HepG2 (cell line): ENCODE results near the gene KTI12. TPM values are rescaled to one million over a fixed set of nuclear protein-coding genes. Genes with fewer than 3 reads are reported as not detected.

Experiments used
- ATAC-seq: fragments of 200-7000 bp; cut with Tn5 transposase; 3 replicates; pipeline ENCODE4 v1.9.1; 2020; ENCODE audit warnings: mild to moderate bottlenecking, moderate library complexity
- Bru-seq: library from RNA; stranded (reverse); fragments of 400-500 nt; gene quantifications from one replicate; lab custom pipeline; 2021; lab: Mats Ljungman, UMichigan
- BruChase-seq, 2 experiments: library from RNA; stranded (reverse); fragments of 400-500 nt; gene quantifications; one replicate each; lab custom pipeline; 2021; lab: Mats Ljungman, UMichigan
- BruUV-seq: library from RNA; stranded (reverse); fragments of 400-500 nt; replicated peaks from 2 replicates; lab custom pipeline; 2021; lab: Mats Ljungman, UMichigan
- CTCF ChIA-PET: fragments of 300-600 bp; formaldehyde crosslinking; extraction: SDS; loops from one replicate; lab custom pipeline; 2021; ENCODE audit warnings: low total read pairs, inconsistent platforms, low intra/inter-chr PET ratio; lab: Yijun Ruan, JAX
- POLR2A ChIA-PET: fragments of 350-600 bp; sonication (Branson Sonifier 250); formaldehyde crosslinking; loops from one replicate; lab custom pipeline; 2020; ENCODE audit warnings: antibody characterized with exemption, inconsistent platforms; lab: Yijun Ruan, JAX
- DNase-seq: peaks from one replicate; pipeline ENCODE4 v3.0.0-alpha.2; 2015; ENCODE audit warnings: low spot score
- FAIRE-seq: peaks from 3 replicates; lab custom pipeline; 2011; peaks lifted over from hg19 to GRCh38; lab: Jason Lieb, UNC
- H2AFZ ChIP-seq: one replicate; pipeline ENCODE4 v1.6.1; 2011; ENCODE audit warnings: low read length, inconsistent platforms
- H3K27ac ChIP-seq: fragments of 300-600 bp; 3 replicates; pipeline ENCODE4 v1.8.0; 2011; ENCODE audit warnings: mixed run types, mild to moderate bottlenecking, mixed read lengths, low read length, inconsistent platforms; ENCODE audit not compliant: insufficient read depth; ENCODE audit errors: extremely low read length
- H3K27me3 ChIP-seq, 2 experiments: fragments of 200-600 bp in 1 of 2; 2 replicates in 1 of 2; 3 replicates in 1 of 2; pipeline versions ENCODE4 v1.6.0 to v1.8.0; 2011; ENCODE audit warnings: low read length in 2 of 2, mild to moderate bottlenecking in 2 of 2, moderate library complexity in 2 of 2, inconsistent platforms in 1 of 2; ENCODE audit not compliant: insufficient read depth in 2 of 2, control insufficient read depth in 1 of 2
- H3K36me3 ChIP-seq, 2 experiments: fragments of 200-600 bp in 1 of 2; replicated peaks in 1 of 2; 2 replicates in 1 of 2; 3 replicates in 1 of 2; pipeline versions ENCODE4 v1.5.1 to v1.8.0; 2011; ENCODE audit warnings: low read length in 2 of 2, inconsistent platforms in 1 of 2; ENCODE audit not compliant: insufficient read depth in 2 of 2, control insufficient read depth in 1 of 2
- H3K4me1 ChIP-seq: 2 replicates; pipeline ENCODE4 v1.5.1; 2012; ENCODE audit warnings: low read length, inconsistent platforms; ENCODE audit not compliant: insufficient read depth
- H3K4me2 ChIP-seq: 2 replicates; pipeline ENCODE4 v1.6.0; 2011; ENCODE audit warnings: low read depth, low read length, inconsistent platforms
- H3K4me3 ChIP-seq, 3 experiments: fragments of 200-600 bp in 1 of 3; sonication (generic), shearing (Covaris generic) in 1 of 3; replicated peaks in 1 of 3; 2 replicates each; pipeline ENCODE4 v1.5.1; 2011 to 2016; ENCODE audit warnings: low read length in 3 of 3, inconsistent platforms in 2 of 3, low read depth in 2 of 3, mild to moderate bottlenecking in 2 of 3, control low read depth in 1 of 3, mixed read lengths in 1 of 3; ENCODE audit not compliant: insufficient read depth in 1 of 3
- H3K79me2 ChIP-seq: one replicate; pipeline ENCODE4 v1.6.1; 2011; ENCODE audit warnings: low read length, inconsistent platforms; ENCODE audit not compliant: insufficient read depth
- H3K9ac ChIP-seq: 2 replicates; pipeline ENCODE4 v1.6.0; 2011; ENCODE audit warnings: mild to moderate bottlenecking, low read depth, low read length, inconsistent platforms; ENCODE audit not compliant: insufficient read depth
- H3K9me3 ChIP-seq: 2 replicates; pipeline ENCODE4 v1.5.1; 2012; ENCODE audit warnings: mild to moderate bottlenecking, low read length
- H4K20me1 ChIP-seq: 2 replicates; pipeline ENCODE4 v1.6.0; 2011; ENCODE audit warnings: inconsistent platforms, mild to moderate bottlenecking, low read length, moderate library complexity; ENCODE audit not compliant: insufficient read depth
- ERF ChIP-seq: IDR thresholded peaks from 2 replicates; pipeline ENCODE4 v1.6.1; 2018; ENCODE audit warnings: missing biosample characterization, missing genetic modification reagents
- HNRNPK ChIP-seq: fragments of 200-400 bp; formaldehyde crosslinking; IDR thresholded peaks from 2 replicates; pipeline ENCODE4 v1.6.1; 2018; ENCODE audit warnings: low read length, low read depth, moderate library complexity, mild to moderate bottlenecking; ENCODE audit not compliant: poor library complexity, severe bottlenecking
- KAT7 ChIP-seq: IDR thresholded peaks from 2 replicates; pipeline ENCODE4 v1.6.1; 2018; ENCODE audit warnings: borderline replicate concordance, missing compliant biosample characterization
- KDM5A ChIP-seq: fragments of 200-600 bp; sonication (generic); IDR thresholded peaks from 2 replicates; pipeline ENCODE4 v1.7.0; 2018; ENCODE audit warnings: antibody characterized with exemption, mild to moderate bottlenecking, low read length, borderline replicate concordance
- MIXL1 ChIP-seq: IDR thresholded peaks from 2 replicates; pipeline ENCODE4 v1.6.1; 2016
- PAF1 ChIP-seq: IDR thresholded peaks from 2 replicates; pipeline ENCODE4 v1.6.1; 2016; ENCODE audit warnings: missing genetic modification reagents, missing compliant biosample characterization
- RFXANK ChIP-seq: IDR thresholded peaks from 2 replicates; pipeline ENCODE4 v1.6.1; 2016
- RFXAP ChIP-seq: sonication (generic); formaldehyde crosslinking; IDR thresholded peaks from 2 replicates; pipeline ENCODE4 v1.4.0; 2020; ENCODE audit warnings: missing genetic modification reagents, borderline replicate concordance
- ZIK1 ChIP-seq: sonication (generic); formaldehyde crosslinking; IDR thresholded peaks from 2 replicates; pipeline ENCODE4 v1.5.0; 2020; ENCODE audit warnings: mild to moderate bottlenecking, low read depth, missing genetic modification reagents, borderline replicate concordance
- ZNF160 ChIP-seq: sonication (generic); formaldehyde crosslinking; IDR thresholded peaks from 2 replicates; pipeline ENCODE4 v1.8.0; 2022; ENCODE audit warnings: mild to moderate bottlenecking, inconsistent platforms, missing genetic modification reagents
- ZNF30 ChIP-seq: sonication (generic); formaldehyde crosslinking; IDR thresholded peaks from 2 replicates; pipeline ENCODE4 v1.5.0; 2020; ENCODE audit warnings: mild to moderate bottlenecking, missing genetic modification reagents
- ZNF501 ChIP-seq: sonication (generic); formaldehyde crosslinking; IDR thresholded peaks from 2 replicates; pipeline ENCODE4 v1.5.1; 2020; ENCODE audit warnings: mild to moderate bottlenecking, moderate library complexity, missing genetic modification reagents
- ZNF570 ChIP-seq: sonication (generic); formaldehyde crosslinking; IDR thresholded peaks from 2 replicates; pipeline ENCODE4 v1.4.0; 2020; ENCODE audit warnings: mild to moderate bottlenecking, missing genetic modification reagents, borderline replicate concordance
- WGBS: methylation state at CpG from one replicate; pipeline ENCODE4 v1.1.6; 2017; ENCODE audit warnings: low lambda C conversion rate; 5-methylcytosine and 5-hydroxymethylcytosine counted together
- in situ Hi-C: cut with HindIII; loops from 2 replicates; pipeline ENCODE4 v1.10.0; 2017; ENCODE audit warnings: low pct_unique_long_range_greater_than_20kb; ENCODE audit not compliant: extremely low pct_ligation_motif_present
- intact Hi-C: fragments of 100-400 bp; cut with micrococcal nuclease; formaldehyde crosslinking; loops from one replicate; pipeline ENCODE4 v1.10.0; 2022; ENCODE audit not compliant: unreplicated experiment
- long read RNA-seq, 2 experiments: library from RNA in 1 of 2; library from polyadenylated mRNA in 1 of 2; stranded (forward) in 1 of 2; unstranded in 1 of 2; transcript quantifications; one replicate each; pipeline ENCODE4 v2.0.0, GENCODE V29; 2019 to 2022
- polyA minus RNA-seq, 3 experiments: library from RNA; depleted of rRNA, polyadenylated mRNA; stranded (reverse); fragments of >200 nt; gene quantifications; 2 replicates each; pipeline ENCODE4 v1.2.3, GENCODE V29; 2011; ENCODE audit warnings: low replicate concordance in 1 of 3
- polyA plus RNA-seq, 8 experiments: library from polyadenylated mRNA; depleted of rRNA in 3 of 8; stranded (reverse) in 7 of 8; unstranded in 1 of 8; fragments of >200 nt; fragmentation: Illumina TruSeq in 4 of 8; extraction: Trizol in 4 of 8; gene quantifications; 2 replicates each; pipeline versions ENCODE4 v1.2.1 to v1.2.3, GENCODE V29; 2011 to 2016; ENCODE audit warnings: low read depth in 4 of 8, missing spikeins in 1 of 8, mixed read lengths in 1 of 8; ENCODE audit not compliant: insufficient read depth in 1 of 8
- total RNA-seq, 5 experiments: library from RNA; depleted of rRNA; stranded (reverse); fragments of >200 nt; fragmentation: Illumina TruSeq; extraction: Trizol; gene quantifications; 2 replicates each; pipeline ENCODE4 v1.2.3, GENCODE V29; 2016; ENCODE audit warnings: low read depth in 1 of 5
- TF ChIP-seq, protein P1 (sequence below): sonication (generic); formaldehyde crosslinking; IDR thresholded peaks from 2 replicates; pipeline ENCODE4 v1.8.0; 2022; ENCODE audit warnings: missing genetic modification reagents, mild to moderate bottlenecking, moderate library complexity, borderline replicate concordance

KTI12 gene, protein sequence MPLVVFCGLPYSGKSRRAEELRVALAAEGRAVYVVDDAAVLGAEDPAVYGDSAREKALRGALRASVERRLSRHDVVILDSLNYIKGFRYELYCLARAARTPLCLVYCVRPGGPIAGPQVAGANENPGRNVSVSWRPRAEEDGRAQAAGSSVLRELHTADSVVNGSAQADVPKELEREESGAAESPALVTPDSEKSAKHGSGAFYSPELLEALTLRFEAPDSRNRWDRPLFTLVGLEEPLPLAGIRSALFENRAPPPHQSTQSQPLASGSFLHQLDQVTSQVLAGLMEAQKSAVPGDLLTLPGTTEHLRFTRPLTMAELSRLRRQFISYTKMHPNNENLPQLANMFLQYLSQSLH
- total RNA-seq (2016; rRNA removed; fragmentation: Illumina TruSeq; extraction: Trizol) (10.2 and 11.8 TPM in 2 replicates), polyA plus RNA-seq (2011; rRNA removed) (7.0 and 7.4 TPM in 2 replicates), polyA minus RNA-seq (2011; rRNA and poly(A)+ RNA removed; ENCODE audit: low replicate concordance) (8.9 and 13.7 TPM in 2 replicates), Bru-seq, nascent RNA (percentile 84 among the genes with signal in this experiment), BruChase-seq, experiment 1, labeled RNA remaining after a 6-hour chase (percentile 73 among the genes with signal in this experiment), BruChase-seq, experiment 2, labeled RNA remaining after a 2-hour chase (percentile 88 among the genes with signal in this experiment)
- total RNA-seq (2016; cell fraction: cytosol; rRNA removed; fragmentation: Illumina TruSeq; extraction: Trizol; ENCODE audit: low read depth), result 1.4 and 2.0 TPM in 2 replicates
- 10.6 and 12.0 TPM in 2 replicates for total RNA-seq (2016; cell fraction: insoluble cytoplasmic fraction; rRNA removed; fragmentation: Illumina TruSeq; extraction: Trizol)
- total RNA-seq (2016; cell fraction: membrane; rRNA removed; fragmentation: Illumina TruSeq; extraction: Trizol), result 5.3 and 5.6 TPM in 2 replicates
- 7.0 and 8.3 TPM in 2 replicates for total RNA-seq (2016; cell fraction: nucleus; rRNA removed; fragmentation: Illumina TruSeq; extraction: Trizol)
- polyA plus RNA-seq (2011; cell fraction: cytosol; rRNA removed), result 7.6 and 9.9 TPM in 2 replicates
- 7.4 and 7.7 TPM in 2 replicates for polyA plus RNA-seq (2011; cell fraction: nucleus; rRNA removed)
- 5.6 and 6.2 TPM in 2 replicates for polyA plus RNA-seq (2012)
- polyA plus RNA-seq (2016; cell fraction: cytosol; fragmentation: Illumina TruSeq; extraction: Trizol; ENCODE audit: low read depth), result 1.1 and 1.5 TPM in 2 replicates
- 10.2 and 12.7 TPM in 2 replicates for polyA plus RNA-seq (2016; cell fraction: insoluble cytoplasmic fraction; fragmentation: Illumina TruSeq; extraction: Trizol; ENCODE audit: low read depth)
- polyA plus RNA-seq (2016; cell fraction: membrane; fragmentation: Illumina TruSeq; extraction: Trizol; ENCODE audit: low read depth), result 2.7 and 3.0 TPM in 2 replicates
- 10.6 and 13.5 TPM in 2 replicates for polyA plus RNA-seq (2016; cell fraction: nucleus; fragmentation: Illumina TruSeq; extraction: Trizol; ENCODE audit: insufficient read depth, low read depth)
- polyA minus RNA-seq (2011; cell fraction: cytosol; rRNA and poly(A)+ RNA removed), result 2.2 and 2.9 TPM in 2 replicates
- 8.5 and 8.6 TPM in 2 replicates for polyA minus RNA-seq (2011; cell fraction: nucleus; rRNA and poly(A)+ RNA removed)
- long read RNA-seq, experiment 1, transcript KTI12-201 (1 exons, 1,714 nt), result major isoform, 21 of 21 reads
- long read RNA-seq, experiment 1, partial matches to known transcripts, result 0 of 21 reads
- long read RNA-seq, experiment 1, other reads (novel, unspliced or antisense), result 0 of 21 reads
- long read RNA-seq, experiment 2, transcript KTI12-201 (1 exons, 1,714 nt), result major isoform, 20 of 20 reads
- long read RNA-seq, experiment 2, partial matches to known transcripts, result 0 of 20 reads
- long read RNA-seq, experiment 2, other reads (novel, unspliced or antisense), result 0 of 20 reads

GRCh38 chr1:52033190-52034049 lies at the start of gene KTI12:
TSS of gene KTI12 (minus strand) at chr1:52033810. CDS start at chr1:52033761, 49 bp downstream.
- Histone ChIP-seq H3K27ac (peak within 1 kb of the TSS; percentile 80), H2AFZ (peak within 1 kb of the TSS; percentile 3), H3K9ac (peak within 1 kb of the TSS; percentile 90), H3K4me3 (peak within 1 kb of the TSS; percentile 75 to 95 (median 88)), H3K4me2 (peak within 1 kb of the TSS; percentile 94), H3K79me2 (peaks cover 35% of the 10 kb centered on the region), H3K36me3 (no peaks in the 10 kb centered on the region), H4K20me1 (no peaks in the 10 kb centered on the region), H3K4me1 (peaks cover 76% of the 10 kb centered on the region), H3K27me3 (no peaks in the 10 kb centered on the region; a peak in 1 of 5 replicates), H3K9me3 (no peaks in the 10 kb centered on the region)
- POLR2A ChIA-PET, result interaction anchor here (1.1 to 2.6 kb wide), 5 partner anchors 9 to 47 kb away, joined by 4 to 25 read pairs (median 5); partner anchors contain the start of genes BTF3L4 and TXNDC12
- ATAC-seq, result peak; percentile 87
- FAIRE-seq, result peak; percentile 34
- intact Hi-C loops, result no loop called here
- in situ Hi-C loops, result no loop called here
- DNase-seq, result peak; percentile 82
- TSS peak; percentile 63 for BruUV-seq
- 8% methylated on average over 26 of the region's 78 CpGs for WGBS
- CTCF ChIA-PET, result no interaction called here
- TF ChIP-seq PAF1 (CRISPR knock-in tag) (peak; percentile 79; the same call in 1 of the 2 replicates), RFXAP (CRISPR knock-in tag) (peak; percentile 85; the same call in 1 of the 2 replicates), MIXL1 (CRISPR knock-in tag) (no peak), KAT7 (CRISPR knock-in tag) (peak; percentile 94; the same call in 1 of the 2 replicates), ZIK1 (CRISPR knock-in tag) (peak; percentile 82; the same call in 1 of the 2 replicates), RFXANK (no peak), ZNF501 (peak; percentile 85), ZNF570 (0 out of 2 replicates have a peak, but pooled peaks have one; percentile 54), ERF (peak; percentile 65; the same call in 1 of the 2 replicates), HNRNPK (no peak), KDM5A (peak; percentile 69), ZNF30 (CRISPR knock-in tag) (no peak), ZNF160 (CRISPR knock-in tag) (no peak)
- TF ChIP-seq, protein P1, sequence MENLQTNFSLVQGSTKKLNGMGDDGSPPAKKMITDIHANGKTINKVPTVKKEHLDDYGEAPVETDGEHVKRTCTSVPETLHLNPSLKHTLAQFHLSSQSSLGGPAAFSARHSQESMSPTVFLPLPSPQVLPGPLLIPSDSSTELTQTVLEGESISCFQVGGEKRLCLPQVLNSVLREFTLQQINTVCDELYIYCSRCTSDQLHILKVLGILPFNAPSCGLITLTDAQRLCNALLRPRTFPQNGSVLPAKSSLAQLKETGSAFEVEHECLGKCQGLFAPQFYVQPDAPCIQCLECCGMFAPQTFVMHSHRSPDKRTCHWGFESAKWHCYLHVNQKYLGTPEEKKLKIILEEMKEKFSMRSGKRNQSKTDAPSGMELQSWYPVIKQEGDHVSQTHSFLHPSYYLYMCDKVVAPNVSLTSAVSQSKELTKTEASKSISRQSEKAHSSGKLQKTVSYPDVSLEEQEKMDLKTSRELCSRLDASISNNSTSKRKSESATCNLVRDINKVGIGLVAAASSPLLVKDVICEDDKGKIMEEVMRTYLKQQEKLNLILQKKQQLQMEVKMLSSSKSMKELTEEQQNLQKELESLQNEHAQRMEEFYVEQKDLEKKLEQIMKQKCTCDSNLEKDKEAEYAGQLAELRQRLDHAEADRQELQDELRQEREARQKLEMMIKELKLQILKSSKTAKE (CRISPR knock-in tag), result no peak
